ENCODE measurements around the gene SLC2A9. TPM values are rescaled to one million over a fixed set of nuclear protein-coding genes. Genes with fewer than 3 reads are reported as not detected.
A peak's percentile ranks its signal among the peaks of the same experiment; 100 is the strongest.

SLC2A9 gene
- total and polyA plus RNA-seq, 8 donors = 0.61 to 35.3 (median 2.7) TPM

GRCh38 chr4:10025230-10025806, 4.0 kb upstream of the SLC2A9 start:
- intact Hi-C loops (cut with DNase I; ENCODE audit: low total_unique reads) = loop anchor here (10.0 kb wide), 1 partner anchor 331 kb away; no protein-coding TSS in a partner anchor
- H3K4me1 ChIP-seq = peaks cover 0 to 23% (median 2%) of the 10 kb centered on the region in 4 donors
- H3K27me3 ChIP-seq = no peaks in the 10 kb centered on the region
- DNase-seq = no peak
- H3K36me3 ChIP-seq = no peaks in the 10 kb centered on the region
- no peak for TF ChIP-seq CTCF (IDR thresholded peaks at IDR 0.05)
- H3K4me3 ChIP-seq = no peak overlapping the region
- 70 to 79% (median 74%) methylated on average over 3 of the region's 3 CpGs for WGBS, 5 donors
- no peaks in the 10 kb centered on the region for H3K9me3 ChIP-seq
- H3K27ac ChIP-seq = no peak overlapping the region

GRCh38 chr4:10024303-10024702, 3.0 kb upstream of the SLC2A9 start:
- H3K4me1 ChIP-seq = peaks cover 6 to 32% (median 9%) of the 10 kb centered on the region in 4 donors
- no peaks in the 10 kb centered on the region for H3K9me3 ChIP-seq
- no peaks in the 10 kb centered on the region for H3K27me3 ChIP-seq
- intact Hi-C loops (cut with DNase I; ENCODE audit: low total_unique reads) = loop anchor here (10.0 kb wide), 1 partner anchor 330 kb away; no protein-coding TSS in a partner anchor
- 73 to 100% (median 81%) methylated on average over 2 of the region's 2 CpGs for WGBS, 5 donors
- H3K36me3 ChIP-seq = no peaks in the 10 kb centered on the region
- no peak overlapping the region for H3K4me3 ChIP-seq
- peak overlapping the region in 2 of 5 donors; percentile 26 to 30 for H3K27ac ChIP-seq
- TF ChIP-seq CTCF (IDR thresholded peaks at IDR 0.05) (no peak), EP300 (IDR thresholded peaks at IDR 0.05) (no peak), POLR2A (IDR thresholded peaks at IDR 0.05) (no peak)
- no peak for DNase-seq

- peaks cover 11 to 37% (median 12%) of the 10 kb centered on the region in 4 donors for H3K4me1 ChIP-seq
- H3K27me3 ChIP-seq = no peaks in the 10 kb centered on the region
- DNase-seq = no peak
- H3K27ac ChIP-seq = peak overlapping the region in 2 of 5 donors; percentile 26 to 30
- no peak overlapping the region for H3K4me3 ChIP-seq
- intact Hi-C loops (cut with DNase I; ENCODE audit: low total_unique reads) = loop anchor here (10.0 kb wide), 1 partner anchor 329 kb away; no protein-coding TSS in a partner anchor
- 56 to 73% (median 65%) methylated on average over 7 of the region's 7 CpGs for WGBS, 5 donors
- TF ChIP-seq EP300 (IDR thresholded peaks at IDR 0.05) = no peak
- no peak for TF ChIP-seq POLR2AphosphoS5 (IDR thresholded peaks at IDR 0.05)
- no peak for TF ChIP-seq CTCF (IDR thresholded peaks at IDR 0.05)
- TF ChIP-seq POLR2A (IDR thresholded peaks at IDR 0.05) = no peak
- no peaks in the 10 kb centered on the region for H3K9me3 ChIP-seq
- H3K36me3 ChIP-seq = no peaks in the 10 kb centered on the region
Observed at GRCh38 chr4:10023806-10024205, 2.5 kb upstream of the SLC2A9 start.

GRCh38 chr4:10023050-10023419, 1.7 kb upstream of the SLC2A9 start:
- Histone ChIP-seq H3K27ac (no peak overlapping the region), H3K4me1 (peaks cover 15 to 45% (median 19%) of the 10 kb centered on the region in 4 donors), H3K36me3 (no peaks in the 10 kb centered on the region), H3K4me3 (no peak overlapping the region), H3K27me3 (no peaks in the 10 kb centered on the region), H3K9me3 (no peaks in the 10 kb centered on the region)
- TF ChIP-seq POLR2A (IDR thresholded peaks at IDR 0.05) = no peak
- no peak for TF ChIP-seq CTCF (IDR thresholded peaks at IDR 0.05)
- no peak for DNase-seq
- intact Hi-C loops (cut with DNase I; ENCODE audit: low total_unique reads) = loop anchor here (10.0 kb wide), 1 partner anchor 328 kb away; no protein-coding TSS in a partner anchor
- 91 to 98% (median 96%) methylated on average over 5 of the region's 5 CpGs for WGBS, 5 donors

Measured in stomach (tissue), 9 donors.